Stimulated activated CD4-positive, alpha-beta T cell treated with anti-CD3 and anti-CD28 coated beads, Interleukin-15, amount 100 ng/mL, for 1 hour (primary cell): Measurements from ENCODE around the gene PPP1R3A.

Source experiments
- DNase-seq, 2 donors: peaks; one replicate each; pipeline ENCODE4 v3.0.0-alpha.2; 2020; ENCODE audit warnings: low read depth in 1 of 2, low spot score in 1 of 2

PPP1R3A gene

DNA sequence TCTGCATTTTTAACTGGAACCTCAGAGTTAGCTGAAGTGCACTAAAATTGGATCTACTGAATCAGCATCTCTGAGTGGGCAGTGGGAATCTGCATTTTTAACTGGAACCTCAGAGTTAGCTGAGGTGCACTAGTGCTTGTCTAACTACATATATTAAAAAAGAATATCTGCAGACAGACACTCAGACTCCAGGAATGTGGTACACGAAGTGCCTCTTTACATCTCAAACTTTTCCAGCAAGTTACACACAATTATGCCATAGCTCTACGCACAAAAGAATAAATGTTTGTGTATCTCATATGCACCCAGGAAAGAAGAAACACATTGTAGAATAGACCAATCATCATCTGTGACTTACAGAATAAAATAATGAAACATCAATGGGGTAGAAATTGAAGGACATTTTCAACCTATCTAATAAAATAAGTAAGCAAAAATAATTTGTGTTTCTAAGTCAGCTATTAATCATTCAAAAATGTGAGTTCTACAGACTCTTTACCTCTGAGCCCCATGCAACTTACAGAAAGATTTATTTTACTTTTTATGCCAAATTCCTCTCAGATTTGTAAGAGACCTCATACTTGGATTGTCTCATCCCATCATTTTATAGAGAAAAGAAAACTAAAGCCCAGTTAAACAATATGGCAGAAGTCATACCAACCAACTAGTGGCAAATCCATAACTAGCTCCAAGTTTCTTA, 28.3 kb downstream of the PPP1R3A start:
- no peak for DNase-seq

- DNase-seq = no peak
These were observed 35.7 kb downstream of the PPP1R3A start for GRCh38 chr7:113883096-113883495.

DNA sequence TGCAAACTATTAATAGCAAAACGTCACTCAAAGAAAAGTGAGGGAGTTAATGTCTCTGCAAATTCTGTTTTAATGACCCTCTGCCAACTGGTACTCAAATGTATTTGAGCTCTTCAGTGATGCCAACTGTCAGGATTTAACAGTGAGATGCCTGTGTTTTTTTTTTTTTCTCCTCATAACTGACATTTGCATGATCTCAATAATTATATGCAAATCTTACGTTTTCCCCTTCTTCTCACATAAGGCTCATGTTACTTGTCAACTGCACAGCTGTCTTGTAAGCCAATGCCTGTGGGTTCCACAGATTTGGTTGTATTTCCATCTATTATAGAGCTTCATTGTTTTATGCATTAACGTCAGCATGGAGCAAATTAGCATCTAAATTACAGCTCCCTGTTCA, 38.2 kb downstream of the PPP1R3A start:
- DNase-seq = no peak

GRCh38 chr7:113878394-113878992, 40.3 kb downstream of the PPP1R3A start:
- no peak for DNase-seq

GRCh38 chr7:113875224-113875623, 43.6 kb downstream of the PPP1R3A start:
- no peak for DNase-seq

DNA sequence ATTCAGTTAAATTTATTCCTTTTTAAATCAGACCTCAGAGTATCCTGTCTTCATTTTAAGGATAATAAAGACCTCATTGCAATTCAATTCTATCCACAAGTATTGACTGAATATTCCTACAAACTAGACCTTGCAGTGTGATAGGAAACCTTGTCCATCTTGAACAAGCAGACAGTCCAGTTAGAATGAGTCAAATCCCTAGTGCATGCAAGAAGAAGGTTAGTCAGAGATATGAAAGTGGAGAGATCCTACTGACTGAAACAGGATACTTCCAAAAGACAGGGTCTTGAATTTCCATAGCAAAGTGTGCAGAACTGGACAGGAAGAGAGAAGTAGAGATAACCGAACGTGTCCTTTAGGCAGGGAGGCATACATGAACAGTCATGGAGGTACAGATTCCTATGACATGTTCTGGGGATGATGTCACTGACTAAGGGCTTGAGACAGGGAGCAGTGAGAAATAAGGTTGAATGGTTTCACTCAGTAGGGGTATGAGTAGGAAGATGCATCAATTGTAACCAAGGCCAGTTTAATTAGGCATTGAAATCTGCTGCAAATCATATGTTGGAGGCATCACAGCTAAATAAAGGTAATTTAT, 45.2 kb downstream of the PPP1R3A start:
- no peak for DNase-seq

DNA sequence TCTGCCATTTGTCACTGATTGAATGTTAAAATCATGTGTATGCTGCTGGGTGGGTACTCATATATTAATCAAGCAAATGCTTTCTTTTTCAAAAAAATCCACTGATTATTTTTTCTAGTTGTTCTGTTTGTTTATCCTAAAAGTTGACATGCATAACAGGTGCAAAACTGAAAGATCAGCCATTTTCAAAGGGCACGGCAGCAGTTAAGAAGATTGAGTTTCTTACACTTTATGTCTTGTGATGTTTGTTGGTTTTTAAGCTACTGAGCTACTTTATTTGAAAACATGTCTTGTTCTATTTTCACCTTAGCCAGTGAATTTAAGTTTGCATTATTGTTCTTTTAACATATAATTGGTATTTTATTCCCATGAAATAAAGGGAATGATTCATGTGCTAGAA, 45.8 kb downstream of the PPP1R3A start:
- no peak for DNase-seq

GRCh38 chr7:113867325-113867724, 51.5 kb downstream of the PPP1R3A start:
- no peak for DNase-seq

DNA sequence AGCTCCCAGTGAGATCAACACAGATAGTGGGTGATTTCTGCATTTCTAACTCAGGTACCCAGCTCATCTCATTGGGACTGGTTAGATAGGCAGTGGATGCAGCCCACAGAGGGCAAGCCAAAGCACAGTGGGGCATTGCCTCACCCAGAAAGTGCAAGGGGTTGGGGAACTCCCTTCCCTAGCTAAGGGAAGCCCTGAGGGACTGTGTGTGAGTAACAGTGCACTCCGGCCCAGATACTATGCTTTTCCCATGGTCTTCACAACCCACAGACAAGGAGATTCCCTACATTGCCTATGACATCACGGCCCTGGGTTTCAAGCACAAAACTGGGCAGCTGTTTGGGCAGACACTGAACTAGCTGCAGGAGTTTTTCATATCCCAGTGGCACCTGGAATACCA, 62.8 kb downstream of the PPP1R3A start:
- DNase-seq = no peak

- DNase-seq = no peak
These were observed 77.9 kb downstream of the PPP1R3A start for GRCh38 chr7:113840954-113841353.

DNA sequence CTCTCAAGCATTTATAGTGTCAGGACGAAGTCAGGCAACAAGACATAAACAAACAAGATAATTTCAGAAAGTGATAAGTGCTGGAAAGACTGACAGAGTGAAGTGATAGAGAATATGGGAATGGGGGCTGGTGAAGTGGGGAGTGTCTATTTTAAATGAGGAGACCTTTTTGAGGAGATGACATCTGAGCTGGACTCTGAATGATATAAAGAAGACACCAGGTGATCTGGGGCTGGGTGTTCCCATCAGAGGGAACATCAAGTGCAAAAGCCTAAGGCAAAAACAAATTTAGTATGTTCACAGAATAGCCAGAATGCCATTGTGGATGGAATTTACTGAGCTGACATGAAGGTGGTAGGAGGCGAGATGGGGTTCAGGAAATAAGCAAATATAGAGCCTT, 83.4 kb downstream of the PPP1R3A start:
- no peak for DNase-seq

- DNase-seq = no peak
These were observed 86.5 kb downstream of the PPP1R3A start for GRCh38 chr7:113832196-113832745.

DNA sequence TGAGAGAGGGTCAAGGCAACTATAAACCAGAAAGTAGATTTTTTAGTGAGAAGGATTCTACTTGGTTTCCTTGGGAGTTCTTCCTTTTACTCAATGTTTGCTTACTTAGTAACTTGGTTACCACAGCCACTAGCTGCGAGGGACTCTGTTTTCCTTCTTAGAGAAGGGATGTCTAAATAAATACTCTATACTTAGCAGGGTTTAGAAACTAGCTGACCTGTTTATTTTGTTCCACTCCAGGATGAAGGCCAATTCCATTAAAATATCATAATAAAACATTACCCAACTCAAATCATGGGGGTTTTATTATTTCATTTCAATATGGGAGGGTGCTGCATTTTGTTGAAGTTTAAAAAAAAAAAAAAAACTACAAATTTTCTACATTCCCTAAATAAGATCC, 87.3 kb downstream of the PPP1R3A start:
- DNase-seq = no peak

DNA sequence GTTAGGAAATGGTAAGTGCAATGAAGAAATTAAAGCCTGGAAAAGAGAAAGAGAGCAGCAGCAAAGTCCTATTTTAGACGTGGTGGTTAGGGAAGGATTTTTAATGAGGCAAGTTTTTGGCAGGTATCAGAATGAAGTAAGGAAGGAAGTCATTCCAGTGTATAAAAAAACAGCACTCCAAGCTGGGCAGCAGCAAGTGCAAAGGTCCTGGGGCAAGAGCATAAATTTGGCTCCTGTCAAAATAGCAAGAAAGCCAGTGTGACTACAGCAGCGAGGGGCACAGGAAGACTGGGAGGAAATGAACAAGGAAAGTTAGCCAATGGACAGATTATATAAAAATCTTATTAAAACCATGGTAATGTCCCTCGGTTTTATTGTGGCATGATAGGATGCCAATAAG, 90.2 kb downstream of the PPP1R3A start:
- no peak for DNase-seq
